SW480 (cell line): ENCODE data around the gene BSN.
A peak's percentile ranks its signal among the peaks of the same experiment; 100 is the strongest.

Source experiments
- DNase-seq: peaks from one replicate; pipeline ENCODE4 v3.0.0-alpha.2; 2016; ENCODE audit warnings: low spot score

Gene BSN, protein sequence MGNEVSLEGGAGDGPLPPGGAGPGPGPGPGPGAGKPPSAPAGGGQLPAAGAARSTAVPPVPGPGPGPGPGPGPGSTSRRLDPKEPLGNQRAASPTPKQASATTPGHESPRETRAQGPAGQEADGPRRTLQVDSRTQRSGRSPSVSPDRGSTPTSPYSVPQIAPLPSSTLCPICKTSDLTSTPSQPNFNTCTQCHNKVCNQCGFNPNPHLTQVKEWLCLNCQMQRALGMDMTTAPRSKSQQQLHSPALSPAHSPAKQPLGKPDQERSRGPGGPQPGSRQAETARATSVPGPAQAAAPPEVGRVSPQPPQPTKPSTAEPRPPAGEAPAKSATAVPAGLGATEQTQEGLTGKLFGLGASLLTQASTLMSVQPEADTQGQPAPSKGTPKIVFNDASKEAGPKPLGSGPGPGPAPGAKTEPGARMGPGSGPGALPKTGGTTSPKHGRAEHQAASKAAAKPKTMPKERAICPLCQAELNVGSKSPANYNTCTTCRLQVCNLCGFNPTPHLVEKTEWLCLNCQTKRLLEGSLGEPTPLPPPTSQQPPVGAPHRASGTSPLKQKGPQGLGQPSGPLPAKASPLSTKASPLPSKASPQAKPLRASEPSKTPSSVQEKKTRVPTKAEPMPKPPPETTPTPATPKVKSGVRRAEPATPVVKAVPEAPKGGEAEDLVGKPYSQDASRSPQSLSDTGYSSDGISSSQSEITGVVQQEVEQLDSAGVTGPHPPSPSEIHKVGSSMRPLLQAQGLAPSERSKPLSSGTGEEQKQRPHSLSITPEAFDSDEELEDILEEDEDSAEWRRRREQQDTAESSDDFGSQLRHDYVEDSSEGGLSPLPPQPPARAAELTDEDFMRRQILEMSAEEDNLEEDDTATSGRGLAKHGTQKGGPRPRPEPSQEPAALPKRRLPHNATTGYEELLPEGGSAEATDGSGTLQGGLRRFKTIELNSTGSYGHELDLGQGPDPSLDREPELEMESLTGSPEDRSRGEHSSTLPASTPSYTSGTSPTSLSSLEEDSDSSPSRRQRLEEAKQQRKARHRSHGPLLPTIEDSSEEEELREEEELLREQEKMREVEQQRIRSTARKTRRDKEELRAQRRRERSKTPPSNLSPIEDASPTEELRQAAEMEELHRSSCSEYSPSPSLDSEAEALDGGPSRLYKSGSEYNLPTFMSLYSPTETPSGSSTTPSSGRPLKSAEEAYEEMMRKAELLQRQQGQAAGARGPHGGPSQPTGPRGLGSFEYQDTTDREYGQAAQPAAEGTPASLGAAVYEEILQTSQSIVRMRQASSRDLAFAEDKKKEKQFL (N-terminal part only)

DNA sequence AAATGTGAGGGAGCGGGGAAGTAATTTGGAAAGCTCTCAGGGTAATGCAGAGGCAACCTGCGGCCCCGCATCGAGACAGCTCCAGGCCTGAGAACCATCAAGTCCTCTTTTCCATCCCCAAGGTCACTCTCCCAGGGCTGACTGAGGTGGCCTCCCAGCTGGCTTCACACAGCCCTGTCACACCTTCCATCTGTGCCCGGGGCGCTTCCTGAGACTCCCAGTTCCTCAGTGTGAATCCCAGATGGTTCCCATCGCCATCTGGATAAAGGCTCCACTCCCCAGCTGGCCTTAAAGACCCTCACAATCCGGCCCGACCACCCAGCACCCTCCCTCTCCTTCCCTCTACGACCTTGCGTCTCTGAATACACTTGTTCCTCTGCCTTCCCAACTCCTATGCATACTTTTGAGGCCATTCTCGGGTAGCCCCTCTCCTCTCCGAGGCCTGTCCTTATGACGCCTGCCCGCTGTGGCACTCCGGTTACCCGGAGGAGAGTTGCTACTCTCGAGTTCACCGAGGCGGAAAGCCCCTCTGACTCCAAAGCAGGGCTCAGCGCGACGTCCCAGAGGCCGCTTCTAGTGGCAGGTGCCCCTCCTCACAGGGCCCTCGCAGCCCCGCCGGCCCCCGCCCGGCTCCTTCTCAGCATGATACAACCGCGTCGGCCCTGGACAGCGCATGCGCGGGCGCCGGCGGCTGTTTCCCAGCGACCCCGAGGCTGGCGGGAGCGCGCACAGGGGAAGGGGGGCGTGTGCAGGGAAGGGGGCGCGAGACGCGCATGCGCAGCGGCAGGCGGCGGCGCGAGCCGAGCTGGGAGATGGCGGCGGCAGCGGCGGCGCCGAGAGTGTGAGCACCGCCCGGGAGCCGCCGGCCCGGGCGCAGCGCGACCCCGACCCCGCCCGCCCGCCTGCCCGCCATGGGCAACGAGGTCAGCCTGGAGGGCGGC is at the start of gene BSN:
TSS of gene BSN (plus strand) at position 786 of the 941 bp plus-strand sequence. CDS start at position 912, 126 bp downstream.
- DNase-seq: peak; percentile 80

DNA sequence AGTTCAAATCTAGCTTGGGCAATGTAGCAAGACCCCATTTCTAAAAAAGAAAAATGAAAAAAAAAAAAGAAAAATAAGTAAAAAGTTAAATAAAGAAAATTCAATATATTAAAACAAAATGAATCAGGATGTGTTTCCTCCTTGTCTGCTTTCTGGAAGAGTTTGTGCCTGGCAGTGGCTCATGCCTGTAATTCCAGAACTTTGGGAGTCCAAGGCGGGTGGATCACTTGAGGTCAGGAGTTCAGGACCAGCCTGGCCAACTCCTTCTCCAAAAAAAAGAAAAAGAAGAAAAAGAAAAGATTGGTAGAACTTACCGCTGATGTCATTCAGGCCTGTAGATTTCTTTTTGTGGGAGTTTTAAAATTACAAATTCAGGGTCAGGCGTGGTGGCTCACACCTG is 47.4 kb upstream of the BSN start:
- DNase-seq: no peak

DNA sequence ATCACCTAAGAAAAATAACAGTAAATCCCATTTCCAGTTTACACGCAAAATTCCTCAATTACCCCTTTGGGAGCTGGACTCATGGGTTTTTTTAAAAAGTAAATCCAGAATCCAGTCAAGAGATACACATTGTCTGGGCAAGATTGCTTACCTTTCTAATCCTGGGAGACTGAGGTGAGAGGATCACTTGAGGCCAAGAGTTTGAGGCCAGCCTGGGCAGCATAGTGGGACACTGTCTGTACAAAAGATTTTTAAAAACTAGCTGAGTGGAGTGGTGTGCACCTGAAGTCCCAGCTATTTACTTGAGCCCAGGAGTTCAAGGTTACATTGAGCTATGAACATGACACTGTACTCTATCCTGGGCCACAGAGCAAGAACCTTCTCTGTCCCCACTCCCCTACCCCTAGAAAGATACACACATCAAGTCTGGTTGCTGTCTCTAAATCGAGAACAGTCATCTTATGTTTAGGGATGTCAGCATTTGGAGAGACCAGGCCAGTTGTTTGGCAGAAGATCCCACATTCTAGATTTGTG is 45.2 kb upstream of the BSN start:
- no peak for DNase-seq

DNA sequence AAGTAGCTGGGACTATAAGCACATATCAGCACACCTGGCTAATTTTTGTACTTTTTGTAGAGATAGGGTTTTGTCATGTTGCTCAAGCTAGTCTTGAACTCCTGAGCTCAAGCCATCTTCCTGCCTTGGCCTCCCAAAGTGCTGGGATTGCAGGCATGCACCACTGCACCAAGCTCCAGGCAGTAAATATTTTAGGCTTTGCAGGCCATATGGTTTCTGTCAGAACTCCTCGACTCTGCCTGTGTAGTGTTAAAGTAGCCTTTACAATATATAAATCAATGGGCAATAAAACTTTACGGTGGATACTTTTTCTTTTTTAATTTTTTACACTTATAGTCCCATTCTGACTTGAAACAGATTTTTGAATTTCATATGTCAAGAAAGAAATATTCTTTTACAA is 42.6 kb upstream of the BSN start:
- DNase-seq: no peak

DNA sequence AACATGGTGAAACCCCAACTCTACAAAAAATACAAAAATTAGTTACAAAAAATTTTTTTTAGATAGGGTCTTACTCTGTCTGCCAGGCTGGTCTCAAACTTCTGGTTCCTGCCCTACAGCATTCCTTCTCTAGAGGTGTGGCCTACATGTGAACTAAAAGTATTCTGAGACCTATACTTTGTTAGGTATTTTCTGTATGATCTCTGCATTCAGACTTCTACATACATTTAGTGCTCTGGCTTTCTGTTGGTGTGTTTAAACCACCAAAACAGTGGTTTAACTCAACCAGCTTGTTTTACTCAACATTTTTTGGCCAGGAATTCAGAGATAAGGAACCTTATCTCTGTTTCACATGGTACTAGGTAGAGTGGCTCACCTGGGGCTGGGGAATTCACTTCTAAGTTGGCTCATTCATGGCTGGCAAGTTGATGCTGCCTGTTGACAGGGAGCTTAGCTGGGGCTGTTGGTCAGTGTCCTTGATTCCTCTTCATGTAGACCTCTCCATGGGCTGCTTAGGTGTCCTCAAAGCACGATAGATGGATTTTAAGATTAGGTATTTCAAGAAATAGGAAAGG is 41.4 kb upstream of the BSN start:
- DNase-seq: no peak

DNA sequence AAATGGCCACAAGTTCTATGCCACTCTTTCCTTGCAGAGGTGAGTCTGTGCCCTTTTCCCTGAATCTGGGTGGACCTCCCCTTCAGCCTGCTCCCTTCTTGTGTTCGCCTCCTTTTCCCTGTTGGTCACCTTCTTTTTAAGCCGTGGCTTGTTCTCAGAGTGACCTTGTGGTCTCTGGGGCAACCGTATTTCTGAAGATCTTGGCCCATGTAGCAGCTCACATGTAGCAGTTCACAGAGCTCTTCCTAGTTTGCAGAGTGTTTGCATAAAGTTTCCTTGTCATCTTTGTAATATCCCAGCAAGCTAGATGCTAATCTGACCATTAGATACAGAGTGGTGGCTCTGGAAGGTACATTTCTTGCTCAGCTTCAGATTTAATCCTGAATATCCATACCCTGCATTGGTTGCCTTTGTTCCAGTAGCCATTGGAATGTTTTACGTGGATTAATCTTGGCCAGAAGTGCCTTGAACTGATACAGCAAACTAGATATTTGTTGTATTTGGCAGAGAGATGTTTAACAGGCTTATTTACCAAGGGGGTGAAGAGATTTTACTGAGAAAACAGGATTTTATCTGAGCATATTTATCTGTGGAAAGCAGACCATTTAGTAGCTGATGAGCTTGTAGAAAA is 40.7 kb upstream of the BSN start:
- no peak for DNase-seq

DNA sequence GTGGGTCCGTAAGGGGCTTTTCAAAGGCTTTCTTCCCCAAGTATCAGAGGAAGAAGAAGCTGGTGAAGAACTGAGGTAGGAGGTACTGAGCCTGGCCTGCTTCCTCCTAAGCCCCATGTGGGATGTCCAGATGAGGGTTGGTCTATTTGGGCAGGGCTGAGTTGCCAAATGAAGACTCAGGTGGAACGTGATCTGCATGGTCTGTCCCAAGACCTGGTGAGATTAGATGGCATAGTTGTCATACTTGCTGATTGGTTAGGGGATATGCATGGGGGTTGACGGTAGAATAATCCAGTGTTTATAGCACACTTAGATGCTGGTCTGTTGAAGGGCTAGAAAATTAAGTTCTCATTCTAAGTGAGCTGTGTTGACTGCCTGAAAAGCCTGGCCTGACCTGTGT is 36.3 kb upstream of the BSN start:
- no peak for DNase-seq

DNA sequence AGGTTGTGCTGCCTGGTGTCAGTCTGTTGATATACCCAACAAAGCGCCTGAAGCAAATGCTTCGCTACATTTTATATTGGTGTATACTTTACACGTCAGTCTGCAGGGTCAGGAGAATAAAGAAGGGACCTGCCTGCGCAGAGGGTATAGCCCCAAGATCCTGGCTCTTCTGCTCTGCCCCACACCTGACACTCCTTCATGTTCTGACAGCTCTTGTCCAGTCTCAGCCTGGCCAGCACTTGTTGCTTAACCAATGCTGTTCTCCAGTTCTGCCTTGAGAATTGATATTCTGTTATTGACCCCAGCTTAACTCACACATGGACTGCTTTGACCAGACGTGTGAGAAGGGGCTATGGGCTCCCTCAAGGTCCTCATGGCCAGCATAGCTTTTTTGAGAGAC is 35.8 kb upstream of the BSN start:
- no peak for DNase-seq

DNA sequence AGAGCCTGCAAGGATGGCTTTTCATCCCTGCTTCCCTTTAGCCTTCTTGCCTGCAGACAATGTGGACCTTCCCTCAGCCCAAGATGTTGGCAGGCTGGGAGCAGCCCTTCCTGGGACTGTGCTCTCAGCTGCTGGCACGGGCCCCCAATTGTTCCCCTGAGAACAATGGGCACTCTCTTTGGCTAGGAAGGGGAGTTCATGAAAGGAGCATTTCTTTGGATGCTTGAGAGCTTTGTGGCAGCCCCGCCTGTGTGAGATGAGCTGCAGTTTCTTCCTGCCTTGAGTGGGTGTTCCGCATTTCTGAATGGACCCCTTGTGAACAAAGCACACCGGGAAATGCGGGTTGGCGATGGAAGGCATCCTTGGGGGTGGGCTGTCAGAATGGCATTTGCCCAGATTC is 35.0 kb upstream of the BSN start:
- DNase-seq: peak; percentile 45

DNA sequence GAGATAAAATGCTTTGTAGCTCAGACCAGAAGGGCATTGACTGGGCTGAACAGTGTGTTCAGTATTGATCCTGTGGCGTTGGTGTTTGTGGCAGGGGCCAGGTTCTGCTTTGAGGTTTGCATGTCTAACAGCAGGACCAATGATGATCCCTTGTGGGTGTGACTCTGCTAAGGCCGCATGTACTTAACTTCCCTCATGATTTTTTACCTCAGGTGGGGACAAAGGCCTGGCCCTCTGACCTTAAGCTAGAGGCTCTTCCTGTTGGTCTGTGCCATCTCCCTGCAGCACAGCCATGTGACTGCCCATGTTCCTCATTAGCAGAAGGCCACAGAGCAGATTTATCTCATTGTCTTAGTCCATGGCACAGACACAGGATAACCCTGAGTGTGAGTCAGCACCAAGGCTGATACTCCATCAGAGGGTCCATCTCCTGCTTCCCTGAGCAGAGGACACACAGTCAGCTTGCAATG is 34.3 kb upstream of the BSN start:
- no peak for DNase-seq

DNA sequence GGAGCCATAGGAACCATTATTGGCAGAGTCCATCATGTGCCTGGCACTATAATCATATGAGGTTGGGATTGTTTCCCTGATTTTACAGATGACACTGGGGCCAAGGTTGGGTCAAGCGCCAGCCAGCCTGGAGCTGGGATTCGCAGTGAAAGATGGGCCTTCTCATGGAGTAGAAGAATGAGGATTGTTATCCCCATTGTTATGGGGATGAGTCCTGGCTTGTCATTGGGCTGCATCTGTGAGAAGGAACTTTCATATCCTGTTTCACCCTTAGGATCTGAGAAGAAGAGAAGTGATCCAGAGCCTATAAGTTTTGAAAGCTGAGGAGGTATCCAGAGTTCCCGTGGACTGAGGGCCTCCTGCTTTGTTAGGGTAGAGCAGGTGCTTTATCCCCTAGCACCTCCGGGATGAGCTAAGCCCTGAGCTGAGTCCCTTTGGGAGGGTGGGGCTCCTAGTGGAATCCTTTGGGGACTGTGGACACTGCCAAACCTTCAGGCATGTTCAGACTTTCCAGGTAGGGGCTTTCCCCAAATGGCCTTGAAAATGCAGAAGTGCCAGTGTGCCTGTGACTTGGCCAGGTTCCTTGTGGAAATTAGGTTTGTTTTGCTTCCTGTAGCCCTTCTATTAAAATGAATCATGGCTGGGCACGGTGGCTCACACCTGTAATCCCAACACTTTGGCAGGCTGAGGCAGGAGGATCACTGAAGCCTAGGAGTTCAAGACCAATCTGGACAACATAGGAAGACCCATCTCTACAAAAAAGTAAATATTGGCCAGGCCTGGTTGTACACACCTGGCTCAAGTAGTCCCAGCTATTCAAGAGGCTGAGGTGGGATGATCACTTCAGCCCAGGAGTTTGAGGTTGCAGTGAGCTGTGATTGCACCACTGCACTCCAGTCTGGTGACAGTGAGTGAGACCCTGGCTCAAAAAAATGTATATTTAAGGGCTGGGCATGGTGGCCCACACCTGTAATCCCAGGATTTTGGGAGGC is 30.2 kb upstream of the BSN start:
- DNase-seq: no peak

DNA sequence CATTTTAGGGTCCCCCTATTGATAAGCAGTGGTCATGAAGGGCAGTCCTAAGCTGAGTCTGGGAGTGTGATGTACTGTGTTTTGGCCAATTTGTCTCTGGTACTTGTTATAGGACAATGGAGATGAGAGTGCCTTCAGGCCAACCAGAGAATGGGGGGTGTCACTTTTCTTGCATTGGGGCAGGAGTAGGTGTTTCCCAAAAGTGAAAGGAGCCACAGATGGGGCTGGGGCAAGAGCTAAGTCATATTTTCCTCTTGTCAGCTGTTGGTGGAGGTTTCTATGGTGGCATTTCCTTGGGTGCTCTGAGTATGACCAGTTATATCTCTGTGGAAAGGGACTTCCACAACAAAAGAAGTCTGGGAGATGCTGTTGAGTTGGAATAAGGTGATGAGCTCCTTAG is 24.7 kb upstream of the BSN start:
- no peak for DNase-seq

DNA sequence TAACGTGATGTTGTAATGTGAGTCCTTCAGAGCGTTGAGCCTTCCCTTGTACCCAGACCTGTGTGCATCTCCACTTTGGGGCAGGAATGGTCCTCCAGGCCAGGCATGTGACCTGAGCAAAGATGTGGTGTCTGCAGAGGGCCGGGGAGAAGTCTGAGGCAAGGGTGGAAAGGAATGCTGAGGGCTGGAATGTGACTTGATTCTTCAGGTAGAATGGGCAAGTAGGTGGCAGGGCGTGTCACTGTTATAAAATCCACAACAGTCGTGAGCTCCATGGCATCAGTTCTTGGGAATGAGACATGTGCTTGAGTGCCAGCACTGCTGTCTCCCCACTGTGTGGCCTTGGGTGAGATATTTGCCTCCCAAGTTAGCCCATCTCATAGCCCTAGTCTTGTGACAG is 24.0 kb upstream of the BSN start:
- no peak for DNase-seq

DNA sequence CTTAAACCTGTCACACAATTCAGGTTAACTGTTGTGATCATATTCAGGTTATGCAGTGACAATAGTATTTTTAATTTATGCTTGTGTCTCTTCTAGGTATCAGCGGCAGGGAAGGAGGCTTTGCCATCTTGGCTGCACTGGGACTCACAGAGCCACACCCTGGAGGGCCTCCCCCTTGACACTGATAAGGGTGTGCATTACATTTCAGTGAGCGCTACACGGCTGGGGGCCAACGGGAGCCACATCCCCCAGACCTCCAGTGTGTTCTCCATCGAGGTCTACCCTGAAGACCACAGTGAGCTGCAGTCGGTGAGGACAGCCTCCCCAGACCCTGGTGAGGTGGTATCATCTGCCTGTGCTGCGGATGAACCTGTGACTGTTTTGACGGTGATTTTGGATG is 23.6 kb upstream of the BSN start:
- DNase-seq: no peak

DNA sequence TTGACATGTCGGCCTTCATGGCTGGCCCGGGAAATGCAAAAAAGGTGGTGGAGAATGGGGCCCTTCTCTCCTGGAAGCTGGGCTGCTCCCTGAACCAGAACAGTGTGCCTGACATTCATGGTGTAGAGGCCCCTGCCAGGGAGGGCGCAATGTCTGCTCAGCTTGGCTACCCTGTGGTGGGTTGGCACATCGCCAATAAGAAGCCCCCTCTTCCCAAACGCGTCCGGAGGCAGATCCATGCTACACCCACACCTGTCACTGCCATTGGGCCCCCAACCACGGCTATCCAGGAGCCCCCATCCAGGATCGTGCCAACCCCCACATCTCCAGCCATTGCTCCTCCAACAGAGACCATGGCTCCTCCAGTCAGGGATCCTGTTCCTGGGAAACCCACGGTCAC is 23.1 kb upstream of the BSN start:
- no peak for DNase-seq

DNA sequence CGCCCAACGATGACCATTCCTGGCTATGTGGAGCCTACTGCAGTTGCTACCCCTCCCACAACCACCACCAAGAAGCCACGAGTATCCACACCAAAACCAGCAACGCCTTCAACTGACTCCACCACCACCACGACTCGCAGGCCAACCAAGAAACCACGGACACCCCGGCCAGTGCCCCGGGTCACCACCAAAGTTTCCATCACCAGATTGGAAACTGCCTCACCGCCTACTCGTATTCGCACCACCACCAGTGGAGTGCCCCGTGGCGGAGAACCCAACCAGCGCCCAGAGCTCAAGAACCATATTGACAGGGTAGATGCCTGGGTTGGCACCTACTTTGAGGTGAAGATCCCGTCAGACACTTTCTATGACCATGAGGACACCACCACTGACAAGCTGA is 22.6 kb upstream of the BSN start:
- DNase-seq: no peak

DNA sequence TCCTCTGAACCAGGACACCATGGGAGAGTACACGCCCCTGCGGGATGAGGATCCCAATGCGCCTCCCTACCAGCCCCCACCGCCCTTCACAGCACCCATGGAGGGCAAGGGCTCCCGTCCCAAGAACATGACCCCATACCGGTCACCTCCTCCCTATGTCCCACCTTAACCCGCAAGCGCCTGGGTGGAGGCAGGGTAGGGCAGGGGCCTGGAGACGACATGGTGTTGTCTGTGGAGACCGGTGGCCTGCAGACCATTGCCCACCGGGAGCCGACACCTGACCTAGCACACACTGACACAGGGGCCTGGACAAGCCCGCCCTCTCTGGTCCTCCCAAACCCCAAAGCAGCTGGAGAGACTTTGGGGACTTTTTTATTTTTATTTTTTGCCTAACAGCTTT is 21.2 kb upstream of the BSN start:
- no peak for DNase-seq

DNA sequence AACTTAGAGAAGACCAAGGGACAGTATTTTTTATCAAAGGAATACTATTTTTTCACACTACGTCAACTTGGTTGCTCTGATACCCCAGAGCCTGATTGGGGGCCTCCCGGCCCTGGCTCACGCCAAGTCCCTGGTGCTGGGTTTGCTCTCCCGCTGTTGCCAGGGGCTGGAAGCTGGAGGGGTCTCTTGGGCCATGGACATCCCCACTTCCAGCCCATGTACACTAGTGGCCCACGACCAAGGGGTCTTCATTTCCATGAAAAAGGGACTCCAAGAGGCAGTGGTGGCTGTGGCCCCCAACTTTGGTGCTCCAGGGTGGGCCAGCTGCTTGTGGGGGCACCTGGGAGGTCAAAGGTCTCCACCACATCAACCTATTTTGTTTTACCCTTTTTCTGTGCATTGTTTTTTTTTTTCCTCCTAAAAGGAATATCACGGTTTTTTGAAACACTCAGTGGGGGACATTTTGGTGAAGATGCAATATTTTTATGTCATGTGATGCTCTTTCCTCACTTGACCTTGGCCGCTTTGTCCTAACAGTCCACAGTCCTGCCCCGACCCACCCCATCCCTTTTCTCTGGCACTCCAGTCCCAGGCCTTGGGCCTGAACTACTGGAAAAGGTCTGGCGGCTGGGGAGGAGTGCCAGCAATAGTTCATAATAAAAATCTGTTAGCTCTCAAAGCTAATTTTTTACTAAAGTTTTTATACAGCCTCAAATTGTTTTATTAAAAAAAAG is 20.3 kb upstream of the BSN start:
- no peak for DNase-seq
